H1 (cell line): ENCODE results near the gene RPL7A. TPM values are rescaled to one million over a fixed set of nuclear protein-coding genes. Genes with fewer than 3 reads are reported as not detected.

Source experiments
- CTCF ChIA-PET: fragments of 300-600 bp; sonication (Branson Sonifier 250); formaldehyde crosslinking; loops from one replicate; lab custom pipeline; 2021; ENCODE audit not compliant: partially characterized antibody; lab: Charles Lee
- POLR2A ChIA-PET: fragments of 300-600 bp; sonication (Branson Sonifier 250); formaldehyde crosslinking; loops from one replicate; lab custom pipeline; 2021; ENCODE audit warnings: inconsistent platforms; ENCODE audit not compliant: partially characterized antibody; lab: Charles Lee
- DNase-seq, 2 experiments: peaks; one replicate each; pipeline versions ENCODE4 v3.0.0 to v3.0.0-alpha.2; 2010 to 2022; ENCODE audit warnings: low spot score in 2 of 2, low read depth in 1 of 2, mixed read lengths in 1 of 2
- FAIRE-seq: peaks from 2 replicates; lab custom pipeline; 2011; peaks lifted over from hg19 to GRCh38; lab: Jason Lieb, UNC
- H2AFZ ChIP-seq: 2 replicates; pipeline ENCODE4 v1.8.1; 2012; ENCODE audit warnings: low read length, inconsistent platforms
- H2AK5ac ChIP-seq: 2 replicates; pipeline ENCODE4 v1.6.1; 2013; ENCODE audit warnings: low read depth, low read length
- H2BK120ac ChIP-seq: replicated peaks from 2 replicates; pipeline ENCODE3; 2013; ENCODE audit warnings: low read depth, low read length, inconsistent platforms
- H2BK12ac ChIP-seq: 2 replicates; pipeline ENCODE4 v1.6.1; 2013; ENCODE audit warnings: low read depth, low read length
- H2BK15ac ChIP-seq: 2 replicates; pipeline ENCODE4 v1.6.1; 2013; ENCODE audit warnings: low read length
- H2BK20ac ChIP-seq: 2 replicates; pipeline ENCODE4 v1.6.1; 2013; ENCODE audit warnings: low read length
- H2BK5ac ChIP-seq: 2 replicates; pipeline ENCODE4 v1.6.1; 2013; ENCODE audit warnings: low read depth, low read length
- H3K14ac ChIP-seq: 2 replicates; pipeline ENCODE4 v1.6.1; 2013; ENCODE audit warnings: inconsistent platforms; ENCODE audit not compliant: insufficient read length
- H3K18ac ChIP-seq: 2 replicates; pipeline ENCODE4 v1.6.1; 2013; ENCODE audit warnings: low read length; ENCODE audit errors: extremely low read depth
- H3K23ac ChIP-seq: 2 replicates; pipeline ENCODE4 v1.6.1; 2013; ENCODE audit warnings: inconsistent platforms; ENCODE audit not compliant: insufficient read length
- H3K23me2 ChIP-seq: 2 replicates; pipeline ENCODE4 v1.6.1; 2013; ENCODE audit warnings: low read depth, low read length
- H3K27ac ChIP-seq: 2 replicates; pipeline ENCODE4 v1.6.1; 2011; ENCODE audit warnings: low read depth, low read length, inconsistent platforms
- H3K27me3 ChIP-seq, 4 experiments: replicated peaks in 1 of 4; 1 replicate in 1 of 4; 2 replicates in 3 of 4; pipeline versions ENCODE4 v1.6.1 to v1.8.1; 2011 to 2013; ENCODE audit warnings: low read length in 3 of 4, mild to moderate bottlenecking in 3 of 4, inconsistent platforms in 2 of 4, mixed read lengths in 2 of 4, moderate library complexity in 1 of 4; ENCODE audit not compliant: control insufficient read depth in 3 of 4, insufficient read depth in 3 of 4; ENCODE audit errors: extremely low read depth in 1 of 4
- H3K36me3 ChIP-seq, 4 experiments: 2 replicates each; pipeline versions ENCODE4 v1.6.1 to v1.8.1; 2011 to 2013; ENCODE audit warnings: mild to moderate bottlenecking in 4 of 4, low read length in 3 of 4, moderate library complexity in 2 of 4, control low read depth in 1 of 4, inconsistent platforms in 1 of 4; ENCODE audit not compliant: insufficient read depth in 4 of 4, control insufficient read depth in 2 of 4
- H3K4ac ChIP-seq: replicated peaks from 2 replicates; pipeline ENCODE3; 2013; ENCODE audit warnings: low read length, low read depth, mixed read lengths, inconsistent platforms; ENCODE audit not compliant: insufficient read length
- H3K4me1 ChIP-seq, 4 experiments: replicated peaks in 1 of 4; 1 replicate in 1 of 4; 2 replicates in 3 of 4; pipeline versions ENCODE4 v1.6.1 to v1.8.1; 2011 to 2013; ENCODE audit warnings: low read length in 3 of 4, inconsistent platforms in 2 of 4, mixed read lengths in 1 of 4; ENCODE audit not compliant: insufficient read depth in 4 of 4, control insufficient read depth in 3 of 4
- H3K4me2 ChIP-seq, 2 experiments: 2 replicates each; pipeline versions ENCODE4 v1.6.1 to v1.8.1; 2011 to 2013; ENCODE audit warnings: low read depth in 2 of 2, low read length in 2 of 2, control low read depth in 1 of 2, inconsistent platforms in 1 of 2, mild to moderate bottlenecking in 1 of 2; ENCODE audit not compliant: insufficient read depth in 1 of 2
- H3K4me3 ChIP-seq, 4 experiments: fragments of 200-600, 300-600 bp in 1 of 4; sonication (generic), shearing (Covaris generic), sonication (Bioruptor Twin) in 1 of 4; 2 replicates each; pipeline versions ENCODE4 v1.5.1 to v1.8.1; 2011 to 2016; ENCODE audit warnings: low read length in 4 of 4, low read depth in 3 of 4, control low read depth in 2 of 4, inconsistent platforms in 2 of 4, mild to moderate bottlenecking in 2 of 4, mixed read lengths in 1 of 4, moderate library complexity in 1 of 4; ENCODE audit not compliant: insufficient read depth in 2 of 4; ENCODE audit errors: extremely low read depth in 1 of 4
- H3K56ac ChIP-seq: replicated peaks from 2 replicates; pipeline ENCODE3; 2013; ENCODE audit warnings: low read depth, mild to moderate bottlenecking, mixed read lengths, low read length, inconsistent platforms; ENCODE audit not compliant: insufficient read length
- H3K79me1 ChIP-seq: 2 replicates; pipeline ENCODE4 v1.6.1; 2013; ENCODE audit warnings: low read depth, low read length, control low read depth
- H3K79me2 ChIP-seq, 2 experiments: 2 replicates each; pipeline versions ENCODE4 v1.6.1 to v1.8.1; 2012 to 2013; ENCODE audit warnings: low read length in 2 of 2, mild to moderate bottlenecking in 2 of 2, inconsistent platforms in 1 of 2; ENCODE audit not compliant: insufficient read depth in 2 of 2, control insufficient read depth in 1 of 2
- H3K9ac ChIP-seq, 4 experiments: replicated peaks in 1 of 4; 1 replicate in 1 of 4; 2 replicates in 3 of 4; pipeline versions ENCODE4 v1.6.1 to v1.8.1; 2011 to 2013; ENCODE audit warnings: low read depth in 3 of 4, low read length in 3 of 4, control low read depth in 2 of 4, mild to moderate bottlenecking in 2 of 4, moderate library complexity in 2 of 4, inconsistent platforms in 1 of 4; ENCODE audit errors: extremely low read depth in 1 of 4
- H3K9me3 ChIP-seq, 2 experiments: 2 replicates each; pipeline versions ENCODE4 v1.6.1 to v1.8.1; 2012 to 2013; ENCODE audit warnings: mild to moderate bottlenecking in 2 of 2, moderate library complexity in 2 of 2, control low read depth in 1 of 2, inconsistent platforms in 1 of 2, low read depth in 1 of 2, low read length in 1 of 2, mixed read lengths in 1 of 2; ENCODE audit not compliant: insufficient read depth in 2 of 2
- H4K20me1 ChIP-seq, 2 experiments: replicated peaks in 1 of 2; 2 replicates each; pipeline versions ENCODE3 to v1.8.1; 2011 to 2013; ENCODE audit warnings: inconsistent platforms in 2 of 2, low read length in 2 of 2, mild to moderate bottlenecking in 1 of 2; ENCODE audit not compliant: insufficient read depth in 2 of 2, control insufficient read depth in 1 of 2
- H4K5ac ChIP-seq: 2 replicates; pipeline ENCODE4 v1.6.1; 2013; ENCODE audit warnings: low read length, low read depth, mixed read lengths, inconsistent platforms; ENCODE audit not compliant: insufficient read length
- H4K8ac ChIP-seq: 2 replicates; pipeline ENCODE4 v1.8.0; 2013; ENCODE audit warnings: mild to moderate bottlenecking, moderate library complexity, low read length, inconsistent platforms; ENCODE audit not compliant: insufficient read depth; ENCODE audit errors: extremely low read depth
- H4K91ac ChIP-seq: replicated peaks from 2 replicates; pipeline ENCODE3; 2013; ENCODE audit warnings: low read length, mixed read lengths, inconsistent platforms; ENCODE audit not compliant: insufficient read length
- BRCA1 ChIP-seq: IDR thresholded peaks from 2 replicates; pipeline ENCODE4 v1.6.1; 2012; ENCODE audit warnings: low read depth, low read length, improper control_type of control experiment
- WGBS, 2 experiments: shearing (Covaris generic) in 1 of 2; methylation state at CpG; one replicate each; pipeline versions ENCODE4 v1.1.6 to v1.1.7; 2013 to 2015; ENCODE audit warnings: low lambda C conversion rate in 2 of 2, mixed read lengths in 2 of 2, inconsistent platforms in 1 of 2, low coverage in 1 of 2, missing lambda C conversion rate in 1 of 2; ENCODE audit not compliant: insufficient replicate concordance in 2 of 2, insufficient coverage in 1 of 2, insufficient read length in 1 of 2; ENCODE audit errors: extremely low coverage in 1 of 2, missing lambda C conversion rate in 1 of 2; 5-methylcytosine and 5-hydroxymethylcytosine counted together
- polyA plus RNA-seq, 7 experiments: library from polyadenylated mRNA; depleted of rRNA in 3 of 7; stranded (reverse) in 5 of 7; unstranded in 2 of 7; fragments of >200 nt in 5 of 7; fragments of 200-250 nt in 2 of 7; gene quantifications; 1 replicate in 5 of 7; 2 replicates in 1 of 7; 4 replicates in 1 of 7; pipeline versions ENCODE4 v1.2.1 to v1.2.3, GENCODE V29; 2011 to 2013; ENCODE audit warnings: missing spikeins in 2 of 7, mixed read lengths in 2 of 7
- total RNA-seq: library from RNA; stranded (reverse); fragmentation: NEBNext Ultra II Directional; extraction: Animal tissue kit (Norgen Biotek cat#: 25700); gene quantifications from 2 replicates; pipeline ENCODE4 v1.2.1, GENCODE V29; 2021

Gene RPL7A
- total and polyA plus RNA-seq, 2 of the 8 experiments (the other 6 are each of a cell fraction or from before 2014, with no cell fraction given) = 2,578 to 2,783 TPM

DNA sequence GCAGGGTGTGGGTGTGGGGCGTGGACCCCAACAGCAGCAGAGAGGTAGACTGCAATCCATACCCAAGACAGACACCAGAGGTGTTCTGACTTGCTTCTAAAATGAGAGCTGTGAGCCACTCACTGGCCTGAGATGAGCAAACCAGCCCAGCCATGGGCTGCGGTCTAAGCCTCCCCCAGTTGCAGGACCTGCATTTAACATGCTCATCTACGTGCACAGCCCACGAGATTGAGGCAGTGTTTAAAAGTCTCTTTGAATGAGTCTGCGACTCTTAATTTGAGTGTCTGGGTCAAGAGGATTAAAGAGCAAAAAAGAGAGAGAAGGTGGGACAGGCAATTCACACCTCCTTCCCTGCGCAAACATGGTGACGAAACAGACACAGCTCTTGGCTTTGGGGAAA is 21.9 kb downstream of the RPL7A start:
- Histone ChIP-seq H3K9me3 (no peaks in the 10 kb centered on the region), H3K23me2 (peaks cover 2% of the 10 kb centered on the region; the same call in 1 of the 2 replicates), H3K27me3 (no peaks in the 10 kb centered on the region), H3K23ac (no peak overlapping the region), H2AFZ (no peak overlapping the region), H3K4ac (no peak overlapping the region), H2AK5ac (no peak overlapping the region), H3K79me1 (peaks cover 38% of the 10 kb centered on the region), H4K8ac (no peak overlapping the region), H3K4me1 (no peaks in the 10 kb centered on the region; a peak in 1 of 7 replicates), H4K20me1 (peaks cover 44 to 69% of the 10 kb centered on the region in 2 experiments), H3K36me3 (peaks cover 5 to 30% (median 26%) of the 10 kb centered on the region in 4 experiments; a peak in 6 of 8 replicates), H3K27ac (no peak overlapping the region), H3K4me2 (no peak overlapping the region), H2BK5ac (no peak overlapping the region), H4K5ac (no peak overlapping the region), H2BK120ac (no peak overlapping the region), H3K56ac (no peak overlapping the region), H2BK15ac (no peak overlapping the region), H3K79me2 (peaks cover 23 to 85% of the 10 kb centered on the region in 2 experiments), H4K91ac (no peak overlapping the region), H3K18ac (no peak overlapping the region), H3K9ac (no peak overlapping the region), H2BK12ac (no peak overlapping the region), H2BK20ac (no peak overlapping the region)
- ChIA-PET CTCF (interaction anchor here (0.7 to 10.1 kb wide), 4 partner anchors 13 to 226 kb away, joined by 3 to 90 read pairs (median 4); partner anchors contain the start of genes SURF1 and SURF2), POLR2A (interaction anchor here (19.9 kb wide), 1 partner anchor 17 kb away, joined by 461 read pairs; the partner anchor contains the start of genes MED22, RPL7A, SURF1 and SURF2)
- DNase-seq = no peak
- 98% methylated on average over 7 of the region's 7 CpGs; no CpG with 5 or more reads in 1 of the 2 experiments for WGBS, 2 experiments
- FAIRE-seq = no peak
- TF ChIP-seq BRCA1 = no peak
- TF ChIP-seq, all 59 proteins: peak for 0
- no peak overlapping the region for H3K4me3 ChIP-seq
- no peak overlapping the region for H3K14ac ChIP-seq
